ENCODE results near the gene TATDN2.

TATDN2 gene

GRCh38 chr3:10321630-10322351 lies 73.5 kb downstream of the TATDN2 start:
- DNase-seq: no peak

- DNase-seq: no peak
These were observed 74.1 kb downstream of the TATDN2 start for GRCh38 chr3:10322352-10322710.

- DNase-seq: no peak
These were observed 79.3 kb downstream of the TATDN2 start for GRCh38 chr3:10327592-10327991.

GRCh38 chr3:10328460-10329071 lies 80.3 kb downstream of the TATDN2 start:
- no peak for DNase-seq

GRCh38 chr3:10329495-10330015 lies 81.3 kb downstream of the TATDN2 start:
- no peak for DNase-seq

- DNase-seq: no peak
These were observed 82.1 kb downstream of the TATDN2 start for GRCh38 chr3:10330319-10330718.

Data from activated effector memory CD4-positive, alpha-beta T cell treated with Interleukin-2 at 50 U/mL for 16 hours (primary cell).